Measurements from ENCODE around the gene UCN. TPM values are rescaled to one million over a fixed set of nuclear protein-coding genes. Genes with fewer than 3 reads are reported as not detected.

The UCN gene
- total and polyA plus RNA-seq, 10 of the 15 experiments (the other 5 are each of a cell fraction or from before 2014, with no cell fraction given): 0.10 to 3.8 (median 1.1) TPM; not detected in 1

DNA sequence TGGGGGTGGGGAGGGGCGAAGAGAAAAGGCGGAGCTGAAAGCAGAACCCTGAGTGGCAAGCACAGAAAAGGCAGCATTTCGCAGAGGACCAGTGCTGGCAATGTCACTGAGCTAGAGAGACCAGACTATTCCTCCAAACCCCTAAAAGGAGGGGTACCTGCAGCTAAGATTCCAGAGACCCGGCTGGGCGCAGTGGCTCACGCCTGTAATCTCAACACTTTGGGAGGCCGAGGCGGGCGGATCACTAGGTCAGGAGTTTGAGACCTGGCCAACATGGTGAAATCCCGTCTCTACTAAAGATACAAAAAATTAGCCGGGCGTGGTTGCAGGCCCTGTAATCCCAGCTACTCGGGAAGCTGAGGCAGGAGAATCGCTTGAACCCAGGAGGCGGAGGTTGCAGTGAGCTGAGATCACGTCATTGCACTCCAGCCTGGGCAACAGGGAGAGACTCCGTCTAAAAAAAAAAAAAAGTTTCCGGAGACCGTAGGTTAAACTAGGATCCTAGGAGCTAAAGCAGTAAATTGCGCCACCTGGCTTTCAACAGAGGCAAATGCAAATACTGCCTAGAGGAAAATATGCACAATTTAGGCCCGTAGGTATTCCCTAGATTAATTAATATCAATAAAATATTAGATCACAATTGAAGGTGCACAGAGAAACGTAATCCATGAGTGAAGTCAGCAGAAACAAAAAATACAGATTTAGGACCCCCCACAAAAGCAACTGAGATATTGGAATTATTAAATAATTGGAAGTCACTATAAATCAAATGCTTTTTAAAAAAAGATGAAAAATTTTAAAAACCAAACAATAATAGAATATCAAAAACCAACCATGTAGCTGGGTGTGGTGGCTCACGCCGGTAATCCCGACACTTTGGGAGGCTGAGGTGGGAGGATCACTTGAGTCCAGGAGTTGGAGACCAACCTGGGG lies 4.9 kb downstream of the UCN start:
- POLR2A ChIA-PET: interaction anchor here (0.6 to 1.4 kb wide), 4 partner anchors 11 to 309 kb away, joined by 3 to 4 read pairs (median 3); no protein-coding TSS in a partner anchor
- DNase-seq (ENCODE audit: low read depth, low spot score): no peak
- in situ Hi-C loops (cut with MboI): no loop called here
- peak; percentile 82 for ATAC-seq
- H3K36me3 ChIP-seq (ENCODE audit: control insufficient read depth in 2 of 2, insufficient read depth in 2 of 2, low read length in 1 of 2): no peaks in the 10 kb centered on the region
- WGBS (ENCODE audit: insufficient coverage, insufficient replicate concordance, low lambda C conversion rate, missing lambda C conversion rate): 22% methylated on average over 25 of the region's 25 CpGs
- peak overlapping the region; percentile 63 for H3K4me2 ChIP-seq (ENCODE audit: control insufficient read depth, insufficient read depth)
- no TSS peak for BruUV-seq (replicated peaks)
- peak; percentile 87 for FAIRE-seq
- SMC1A ChIA-PET (ENCODE audit: uncharacterized antibody, unreplicated experiment): interaction anchor here (0.6 to 2.4 kb wide), 28 partner anchors 8 to 469 kb away, joined by 3 to 17 read pairs (median 3); partner anchors contain the start of genes CCDC121, GPN1 and PREB
- RAD21 ChIA-PET (ENCODE audit: unreplicated experiment): interaction anchor here (0.9 to 3.5 kb wide), 12 partner anchors 11 to 457 kb away, joined by 3 to 25 read pairs (median 6); partner anchors contain the start of gene TRIM54
- intact Hi-C loops (cut with micrococcal nuclease; ENCODE audit: unreplicated experiment): loop anchor here (1.0 to 5.0 kb wide), 2 partner anchors 205 to 341 kb away; no protein-coding TSS in a partner anchor
- peak overlapping the region; percentile 75 for H2AFZ ChIP-seq (ENCODE audit: control insufficient read depth, low read depth, low read length)
- no peak overlapping the region; the same call in 1 of the 2 replicates for H3K9ac ChIP-seq (ENCODE audit: control insufficient read depth, insufficient read depth, low read length)
- no peaks in the 10 kb centered on the region for H3K79me2 ChIP-seq (ENCODE audit: control insufficient read depth, insufficient read depth, low read length)
- H3K27me3 ChIP-seq (replicated peaks in 1 of 2; ENCODE audit: control insufficient read depth in 2 of 2, insufficient read depth in 2 of 2, low read length in 1 of 2): no peaks in the 10 kb centered on the region; a peak in 1 of 4 replicates
- H3K4me3 ChIP-seq: peak overlapping the region; percentile 48; the same call in 1 of the 2 replicates
- CTCF ChIA-PET: interaction anchor here (0.6 to 4.0 kb wide), 75 partner anchors 9 to 719 kb away, joined by 3 to 60 read pairs (median 4); partner anchors contain the start of genes EIF2B4, GTF3C2, MPV17 and NRBP1
- no peaks in the 10 kb centered on the region; the same call in 2 of the 3 replicates for H3K9me3 ChIP-seq (replicated peaks; ENCODE audit: control insufficient read depth, insufficient read depth, low read length)
- H4K20me1 ChIP-seq (ENCODE audit: control insufficient read depth, insufficient read depth): no peaks in the 10 kb centered on the region
- H3K4me1 ChIP-seq (ENCODE audit: control insufficient read depth, insufficient read depth, low read length): no peaks in the 10 kb centered on the region
- H3K27ac ChIP-seq (ENCODE audit: control insufficient read depth, insufficient read depth): no peak overlapping the region
- TF ChIP-seq GABPA (IDR thresholded peaks at IDR 0.05; ENCODE audit: low read depth): 0 out of 2 replicates have a peak, but pooled peaks have one; percentile 25
- TF ChIP-seq, protein P1, sequence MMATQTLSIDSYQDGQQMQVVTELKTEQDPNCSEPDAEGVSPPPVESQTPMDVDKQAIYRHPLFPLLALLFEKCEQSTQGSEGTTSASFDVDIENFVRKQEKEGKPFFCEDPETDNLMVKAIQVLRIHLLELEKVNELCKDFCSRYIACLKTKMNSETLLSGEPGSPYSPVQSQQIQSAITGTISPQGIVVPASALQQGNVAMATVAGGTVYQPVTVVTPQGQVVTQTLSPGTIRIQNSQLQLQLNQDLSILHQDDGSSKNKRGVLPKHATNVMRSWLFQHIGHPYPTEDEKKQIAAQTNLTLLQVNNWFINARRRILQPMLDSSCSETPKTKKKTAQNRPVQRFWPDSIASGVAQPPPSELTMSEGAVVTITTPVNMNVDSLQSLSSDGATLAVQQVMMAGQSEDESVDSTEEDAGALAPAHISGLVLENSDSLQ (IDR thresholded peaks at IDR 0.05): 0 out of 2 replicates have a peak, but pooled peaks have one; percentile 32
- TF ChIP-seq, protein P2, sequence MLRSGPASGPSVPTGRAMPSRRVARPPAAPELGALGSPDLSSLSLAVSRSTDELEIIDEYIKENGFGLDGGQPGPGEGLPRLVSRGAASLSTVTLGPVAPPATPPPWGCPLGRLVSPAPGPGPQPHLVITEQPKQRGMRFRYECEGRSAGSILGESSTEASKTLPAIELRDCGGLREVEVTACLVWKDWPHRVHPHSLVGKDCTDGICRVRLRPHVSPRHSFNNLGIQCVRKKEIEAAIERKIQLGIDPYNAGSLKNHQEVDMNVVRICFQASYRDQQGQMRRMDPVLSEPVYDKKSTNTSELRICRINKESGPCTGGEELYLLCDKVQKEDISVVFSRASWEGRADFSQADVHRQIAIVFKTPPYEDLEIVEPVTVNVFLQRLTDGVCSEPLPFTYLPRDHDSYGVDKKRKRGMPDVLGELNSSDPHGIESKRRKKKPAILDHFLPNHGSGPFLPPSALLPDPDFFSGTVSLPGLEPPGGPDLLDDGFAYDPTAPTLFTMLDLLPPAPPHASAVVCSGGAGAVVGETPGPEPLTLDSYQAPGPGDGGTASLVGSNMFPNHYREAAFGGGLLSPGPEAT (IDR thresholded peaks at IDR 0.05; ENCODE audit: low read depth): peak; percentile 40; the same call in 1 of the 2 replicates
- peak; percentile 75 to 83 (median 80) for TF ChIP-seq CTCF (IDR thresholded peaks at IDR 0.05 in 2 of 3, conservative IDR thresholded peaks at IDR 0.05 in 1 of 3; ENCODE audit: control insufficient read depth in 2 of 3, extremely low read depth in 1 of 3, insufficient read depth in 1 of 3, low read depth in 3 of 3, low read length in 3 of 3)
- TF ChIP-seq IKZF2 (IDR thresholded peaks at IDR 0.05): peak in 1 of 2 experiments; percentile 37; a peak in 1 of 4 replicates
- TF ChIP-seq TCF3 (IDR thresholded peaks at IDR 0.05; ENCODE audit: borderline replicate concordance, insufficient read depth, low read depth, low read length): no peak
- no peak for TF ChIP-seq NFIC (IDR thresholded peaks at IDR 0.05; ENCODE audit: low read depth, low read length)
- TF ChIP-seq NR2F1 (conservative IDR thresholded peaks at IDR 0.05): no peak
- no peak for TF ChIP-seq SIN3A (IDR thresholded peaks at IDR 0.05; ENCODE audit: low read depth, low read length)
- no peak for TF ChIP-seq POLR2AphosphoS2 (IDR thresholded peaks at IDR 0.05; ENCODE audit: low read depth, low read length)
- TF ChIP-seq CBFB (IDR thresholded peaks at IDR 0.05; ENCODE audit: low read depth): no peak
- no peak for TF ChIP-seq RFX5 (IDR thresholded peaks at IDR 0.05; ENCODE audit: low read depth, low read length)
- TF ChIP-seq ETV6 (conservative IDR thresholded peaks at IDR 0.05 in 1 of 2, IDR thresholded peaks at IDR 0.05 in 1 of 2; ENCODE audit: borderline replicate concordance in 1 of 2, low read depth in 1 of 2): no peak
- TF ChIP-seq EZH2 (IDR thresholded peaks at IDR 0.05; ENCODE audit: borderline replicate concordance, control insufficient read depth, low read depth, low read length): no peak
- peak; percentile 67 for TF ChIP-seq ATF7 (IDR thresholded peaks at IDR 0.05; ENCODE audit: low read depth)

Measured in GM12878 (cell line).